IPS DF 6.9 (cell line): ENCODE measurements around the gene SUFU.
"Not testable (repeated sequence)": the region's sequence is repeated elsewhere in the genome, so short reads cannot be mapped to it uniquely, and the experiment has no call there.

Experiments used
- DNase-seq: peaks from one replicate; pipeline ENCODE4 v3.0.0-alpha.2; 2013; ENCODE audit warnings: low read depth, low spot score
- H3K27ac ChIP-seq: one replicate; pipeline ENCODE4 v1.5.1; 2013; ENCODE audit warnings: low read length, control low read depth
- H3K27me3 ChIP-seq: 2 replicates; pipeline ENCODE4 v1.6.1; 2013; ENCODE audit warnings: mild to moderate bottlenecking, low read length; ENCODE audit not compliant: control insufficient read depth, insufficient read depth
- H3K36me3 ChIP-seq: 2 replicates; pipeline ENCODE4 v1.6.1; 2013; ENCODE audit warnings: low read length; ENCODE audit not compliant: control insufficient read depth, insufficient read depth
- H3K4me1 ChIP-seq: 2 replicates; pipeline ENCODE4 v1.6.1; 2013; ENCODE audit warnings: low read length; ENCODE audit not compliant: control insufficient read depth, insufficient read depth
- H3K4me3 ChIP-seq: 2 replicates; pipeline ENCODE4 v1.5.1; 2013; ENCODE audit warnings: mild to moderate bottlenecking, low read length
- H3K9me3 ChIP-seq: 2 replicates; pipeline ENCODE4 v1.6.1; 2013; ENCODE audit warnings: low read length, inconsistent platforms; ENCODE audit not compliant: control insufficient read depth, insufficient read depth
- WGBS: extraction: QIAGEN DNeasy Blood & Tissue Kit; methylation state at CpG from one replicate; pipeline ENCODE4 v1.1.7; 2013; ENCODE audit warnings: mixed read lengths, missing lambda C conversion rate; ENCODE audit not compliant: insufficient read length, insufficient coverage; 5-methylcytosine and 5-hydroxymethylcytosine counted together

SUFU gene

DNA sequence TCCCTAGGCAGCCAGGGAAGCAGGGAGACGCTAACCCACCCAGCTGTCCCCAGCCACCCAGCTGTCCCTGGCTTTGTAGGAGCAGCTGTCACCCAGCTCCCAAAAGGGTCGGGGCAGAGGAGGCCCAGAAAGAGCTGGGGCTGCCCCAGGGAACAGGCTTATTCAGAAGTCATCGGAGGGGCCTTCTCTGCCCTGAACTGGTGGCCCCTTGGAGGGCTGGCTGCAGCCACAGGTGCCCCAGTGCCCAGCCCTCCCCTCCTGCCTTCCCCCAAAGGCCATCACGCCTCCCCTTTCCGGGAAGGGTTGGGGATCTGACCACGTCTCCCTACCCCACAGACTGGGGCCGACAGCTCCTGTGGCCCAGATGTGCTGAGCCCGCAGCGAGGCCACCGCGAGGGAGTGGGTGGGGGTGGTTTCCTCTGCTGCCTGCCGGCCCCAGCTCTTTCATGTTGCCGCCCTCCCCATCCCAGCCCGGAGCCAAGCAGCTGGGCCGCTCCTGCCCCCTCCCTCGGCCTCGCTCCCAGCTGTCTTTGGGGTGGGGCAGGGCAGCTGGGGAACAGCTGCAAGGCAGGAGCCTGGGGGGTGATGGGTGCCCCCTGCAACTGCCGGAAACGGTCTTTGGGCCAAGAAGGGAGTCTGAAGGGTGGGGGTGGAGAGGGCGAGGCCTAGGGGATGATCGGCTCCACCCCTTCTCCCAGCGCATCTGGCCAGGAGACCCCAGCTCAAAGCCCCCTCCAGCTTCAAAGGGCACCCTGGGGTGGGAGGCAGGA lies 157.3 kb downstream of the SUFU start:
- no peak for DNase-seq
- H3K36me3 ChIP-seq: no peaks in the 10 kb centered on the region; the same call in 1 of the 2 replicates
- H3K9me3 ChIP-seq: no peaks in the 10 kb centered on the region
- no peak overlapping the region for H3K27ac ChIP-seq
- peaks cover 9% of the 10 kb centered on the region for H3K4me1 ChIP-seq
- no peaks in the 10 kb centered on the region for H3K27me3 ChIP-seq
- WGBS: no CpG with 5 or more reads among the region's 22 CpGs
- no peak overlapping the region for H3K4me3 ChIP-seq

DNA sequence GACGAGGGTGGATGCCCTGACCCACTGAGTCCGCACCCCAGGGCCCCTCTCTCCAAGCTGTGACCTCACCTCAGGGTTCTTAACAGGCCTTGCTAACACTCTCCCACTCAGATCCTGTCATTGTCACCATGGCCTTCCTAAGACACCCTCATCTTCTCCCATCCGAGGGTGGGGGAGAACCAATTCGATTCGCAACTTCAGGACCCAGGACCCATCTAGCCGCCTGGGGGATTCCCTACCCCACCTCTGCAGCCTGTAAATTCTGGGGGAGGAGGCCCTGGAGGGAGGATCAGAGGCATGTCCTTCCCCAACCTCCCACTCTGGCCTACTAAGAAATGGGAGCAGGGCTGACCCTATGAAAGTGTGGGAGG lies 157.9 kb downstream of the SUFU start:
- Histone ChIP-seq H3K27me3 (no peaks in the 10 kb centered on the region), H3K4me3 (no peak overlapping the region), H3K4me1 (peaks cover 9% of the 10 kb centered on the region), H3K27ac (no peak overlapping the region), H3K36me3 (no peaks in the 10 kb centered on the region; the same call in 1 of the 2 replicates), H3K9me3 (no peaks in the 10 kb centered on the region)
- WGBS: no CpG with 5 or more reads among the region's 6 CpGs
- no peak for DNase-seq

DNA sequence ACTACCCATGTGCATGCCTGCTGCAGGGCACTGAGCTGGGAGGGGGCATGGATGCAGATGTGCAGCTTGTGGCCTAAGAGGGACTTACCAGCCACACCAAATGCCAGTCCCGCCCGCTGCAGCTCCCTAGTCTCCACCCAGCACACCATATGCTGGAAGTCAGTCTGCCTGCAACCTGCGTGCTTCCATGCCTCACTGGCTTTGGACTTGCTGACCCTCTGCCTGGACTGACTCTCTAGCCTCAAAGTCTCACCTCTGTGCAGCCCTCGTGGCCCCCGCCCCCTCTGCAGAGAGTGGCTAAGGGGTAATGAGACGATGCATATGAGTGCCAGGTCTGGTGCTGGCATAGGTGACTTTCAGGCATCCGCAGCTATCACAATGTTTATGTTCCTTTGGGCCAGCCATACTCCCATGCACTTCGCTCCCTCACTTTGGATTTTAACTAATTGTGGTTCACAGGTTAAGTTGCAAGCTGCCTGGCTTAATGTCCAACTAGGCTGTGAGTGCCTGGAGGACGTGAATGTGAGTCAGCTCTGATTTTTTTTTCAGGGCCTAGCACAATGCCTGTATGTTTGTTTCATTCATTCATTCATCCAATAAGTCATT lies 162.2 kb downstream of the SUFU start:
- DNase-seq: no peak
- H3K9me3 ChIP-seq: no peaks in the 10 kb centered on the region
- no peak overlapping the region for H3K27ac ChIP-seq
- no peaks in the 10 kb centered on the region for H3K27me3 ChIP-seq
- no peaks in the 10 kb centered on the region for H3K36me3 ChIP-seq
- WGBS: no CpG with 5 or more reads among the region's 9 CpGs
- H3K4me1 ChIP-seq: peaks cover 5% of the 10 kb centered on the region
- no peak overlapping the region for H3K4me3 ChIP-seq

DNA sequence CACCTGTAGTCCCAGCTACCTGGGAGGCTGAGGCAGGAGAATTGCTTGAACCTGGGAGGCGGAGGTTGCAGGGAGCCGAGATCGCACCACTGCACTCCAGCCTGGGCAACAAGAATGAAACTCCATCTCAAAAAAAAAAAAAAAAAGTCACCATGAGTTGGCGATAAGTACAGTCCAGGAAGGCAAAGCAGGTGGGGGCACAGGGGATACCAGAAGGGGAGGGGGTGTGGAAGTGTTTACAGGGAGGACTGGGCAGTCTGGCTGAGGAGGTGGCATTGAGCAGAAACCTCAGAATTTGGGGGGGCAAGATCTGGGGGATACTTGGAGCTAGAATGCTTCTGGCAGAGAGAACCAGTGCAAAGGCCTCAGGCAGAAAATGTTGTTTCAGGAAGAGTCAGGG lies 163.6 kb downstream of the SUFU start:
- not testable (repeated sequence) for H3K4me3 ChIP-seq, H3K27ac ChIP-seq, H3K4me1 ChIP-seq, H3K9me3 ChIP-seq, H3K36me3 ChIP-seq, DNase-seq, H3K27me3 ChIP-seq
- WGBS: no CpG with 5 or more reads among the region's 4 CpGs

DNA sequence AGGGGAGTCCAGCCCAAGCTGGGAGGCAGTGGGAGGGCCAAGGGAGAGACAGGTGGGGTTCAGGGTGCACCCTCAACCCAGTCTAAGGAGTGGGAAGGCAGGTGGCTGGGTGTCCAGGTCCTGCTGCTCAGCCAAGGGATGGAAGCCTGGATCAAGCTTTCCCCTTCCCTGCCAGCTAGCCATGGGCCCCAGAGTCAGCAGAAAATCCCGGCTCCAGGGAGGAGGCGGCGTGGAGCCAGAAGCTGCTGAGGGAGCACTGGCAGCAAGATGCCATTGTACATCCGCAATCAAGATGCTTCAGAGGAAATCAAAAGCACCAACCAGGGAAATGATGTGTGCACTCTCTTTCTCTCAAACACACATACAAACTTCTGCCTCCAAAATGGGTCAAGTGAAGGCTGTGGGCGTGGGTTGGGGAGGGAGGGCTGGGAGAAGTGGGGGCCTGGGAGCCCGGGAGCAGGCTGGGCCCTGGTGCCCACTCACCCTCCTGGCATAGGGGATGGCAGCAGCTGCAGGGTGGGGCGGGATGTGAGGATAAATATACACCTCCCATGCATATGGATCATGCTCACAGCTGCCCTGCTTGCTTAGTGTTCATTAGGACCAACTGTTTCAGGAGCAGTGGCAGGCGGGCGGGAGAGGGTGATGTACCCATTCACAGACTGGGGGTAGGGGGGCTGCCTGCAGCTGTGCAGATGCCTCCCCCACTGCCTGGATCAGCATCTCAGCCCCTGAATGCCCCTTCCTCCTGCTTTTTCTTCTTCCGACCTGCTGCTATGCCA lies 164.7 kb downstream of the SUFU start:
- Histone ChIP-seq H3K27ac (no peak overlapping the region), H3K27me3 (no peaks in the 10 kb centered on the region), H3K36me3 (no peaks in the 10 kb centered on the region), H3K9me3 (no peaks in the 10 kb centered on the region), H3K4me1 (no peaks in the 10 kb centered on the region), H3K4me3 (no peak overlapping the region)
- DNase-seq: no peak
- WGBS: no CpG with 5 or more reads among the region's 10 CpGs

DNA sequence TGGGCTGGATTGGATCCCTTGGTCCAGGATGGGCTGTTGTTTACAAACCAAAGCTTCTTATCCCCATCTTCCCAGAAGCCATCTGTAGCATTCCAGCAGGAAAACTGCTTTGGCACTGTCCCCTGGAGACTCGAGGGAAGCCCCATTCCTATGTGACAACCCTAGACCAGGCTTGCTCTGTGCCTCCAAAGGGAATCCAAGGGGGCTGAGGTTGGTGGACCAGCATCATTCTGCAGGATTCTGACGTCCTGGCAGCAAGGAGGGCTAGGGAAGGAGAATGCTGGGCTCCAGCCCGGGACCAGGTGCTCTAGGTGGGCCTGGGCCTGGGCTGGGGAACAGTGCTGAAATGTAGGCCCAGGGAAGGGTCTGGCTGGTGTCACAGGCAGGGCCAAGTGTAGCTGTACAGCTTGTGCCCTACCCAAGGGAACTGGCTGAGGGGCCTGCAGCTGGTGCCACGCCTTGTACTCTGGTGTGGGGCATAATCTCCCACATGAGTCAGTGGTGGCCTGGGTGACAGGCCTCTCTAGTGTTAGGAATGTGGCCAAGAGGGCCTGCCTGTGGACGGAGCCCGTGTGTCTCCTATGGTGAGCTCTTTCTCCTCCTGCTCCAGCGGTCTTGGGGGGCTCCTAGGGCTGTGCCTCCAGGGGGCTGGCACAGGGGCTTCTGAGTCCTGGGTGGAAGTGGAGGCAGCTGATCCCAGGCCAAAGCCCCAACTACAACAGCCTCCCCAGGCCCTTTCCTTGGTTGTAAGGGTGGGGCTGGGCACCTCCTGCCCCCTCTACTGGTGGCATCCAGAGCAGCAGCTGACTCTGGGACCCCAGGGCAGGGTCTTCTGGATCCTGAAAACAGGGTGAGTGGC lies 165.7 kb downstream of the SUFU start:
- Histone ChIP-seq H3K9me3 (no peaks in the 10 kb centered on the region), H3K27ac (no peak overlapping the region), H3K27me3 (no peaks in the 10 kb centered on the region), H3K4me1 (peaks cover 2% of the 10 kb centered on the region; the same call in 1 of the 2 replicates), H3K4me3 (no peak overlapping the region), H3K36me3 (no peaks in the 10 kb centered on the region)
- no peak for DNase-seq
- no CpG with 5 or more reads among the region's 7 CpGs for WGBS

DNA sequence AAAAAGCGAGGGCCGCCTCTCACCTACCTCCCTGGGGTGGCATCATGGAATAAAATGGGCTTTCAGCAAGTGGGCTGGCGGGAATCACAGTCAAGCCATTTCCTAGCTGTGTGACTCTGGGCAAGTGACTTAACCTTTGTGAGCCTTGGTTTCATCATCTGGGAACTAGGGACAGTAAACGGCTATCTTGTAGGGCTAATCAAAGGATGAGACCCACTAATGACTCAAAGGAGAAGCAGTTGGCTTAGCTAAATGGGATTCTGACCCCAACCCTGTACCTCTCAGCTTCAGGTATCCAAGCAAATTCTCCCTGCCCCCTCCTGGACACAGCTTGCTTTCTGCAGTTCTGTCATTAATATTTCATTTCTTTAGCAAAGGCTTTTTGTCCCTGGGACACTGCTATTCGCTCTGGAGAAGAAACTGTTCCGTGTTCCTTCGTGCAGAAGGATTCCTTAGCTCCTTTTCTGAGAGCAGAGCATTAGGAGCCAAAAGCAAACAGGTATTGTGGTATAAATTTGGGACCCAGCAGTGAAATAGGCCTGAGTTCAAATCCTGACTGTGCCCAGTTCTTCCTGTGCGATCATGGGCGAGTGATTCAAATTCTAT lies 166.4 kb downstream of the SUFU start:
- no peak overlapping the region for H3K27ac ChIP-seq
- no peaks in the 10 kb centered on the region for H3K9me3 ChIP-seq
- H3K27me3 ChIP-seq: no peaks in the 10 kb centered on the region
- H3K4me3 ChIP-seq: no peak overlapping the region
- DNase-seq: no peak
- no peaks in the 10 kb centered on the region for H3K36me3 ChIP-seq
- H3K4me1 ChIP-seq: peaks cover 3% of the 10 kb centered on the region
- no CpG with 5 or more reads among the region's 9 CpGs for WGBS

DNA sequence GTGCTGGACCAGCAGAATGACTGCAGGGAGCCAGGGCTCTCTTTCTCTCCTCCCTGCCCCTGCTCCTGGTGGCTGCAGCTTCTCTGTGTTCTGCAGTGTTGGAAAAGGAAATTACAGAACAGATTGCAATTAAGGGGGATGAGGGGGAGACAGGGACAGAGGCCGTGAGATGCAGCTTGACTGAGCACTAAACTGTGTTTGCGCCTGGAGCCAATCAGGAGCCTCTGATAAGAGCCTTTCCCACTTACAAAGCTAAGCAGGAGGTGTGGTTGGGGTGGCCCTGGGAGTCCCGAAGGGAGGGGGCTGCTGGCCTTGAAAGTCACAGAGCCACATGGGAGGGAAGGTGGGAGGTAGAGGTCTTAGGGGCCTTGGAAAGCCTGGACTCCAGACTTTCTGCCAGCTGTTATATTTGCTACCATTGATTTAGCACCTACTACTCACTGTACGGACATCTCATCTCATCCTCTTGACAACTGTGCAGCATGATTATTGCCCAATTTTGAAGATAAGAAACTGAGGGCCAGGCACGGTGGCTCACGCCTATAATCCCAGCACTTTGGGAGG lies 167.2 kb downstream of the SUFU start:
- Histone ChIP-seq H3K4me3 (no peak overlapping the region), H3K27me3 (no peaks in the 10 kb centered on the region), H3K36me3 (no peaks in the 10 kb centered on the region), H3K27ac (no peak overlapping the region), H3K9me3 (no peaks in the 10 kb centered on the region), H3K4me1 (peaks cover 7% of the 10 kb centered on the region)
- WGBS: no CpG with 5 or more reads among the region's 6 CpGs
- no peak for DNase-seq

DNA sequence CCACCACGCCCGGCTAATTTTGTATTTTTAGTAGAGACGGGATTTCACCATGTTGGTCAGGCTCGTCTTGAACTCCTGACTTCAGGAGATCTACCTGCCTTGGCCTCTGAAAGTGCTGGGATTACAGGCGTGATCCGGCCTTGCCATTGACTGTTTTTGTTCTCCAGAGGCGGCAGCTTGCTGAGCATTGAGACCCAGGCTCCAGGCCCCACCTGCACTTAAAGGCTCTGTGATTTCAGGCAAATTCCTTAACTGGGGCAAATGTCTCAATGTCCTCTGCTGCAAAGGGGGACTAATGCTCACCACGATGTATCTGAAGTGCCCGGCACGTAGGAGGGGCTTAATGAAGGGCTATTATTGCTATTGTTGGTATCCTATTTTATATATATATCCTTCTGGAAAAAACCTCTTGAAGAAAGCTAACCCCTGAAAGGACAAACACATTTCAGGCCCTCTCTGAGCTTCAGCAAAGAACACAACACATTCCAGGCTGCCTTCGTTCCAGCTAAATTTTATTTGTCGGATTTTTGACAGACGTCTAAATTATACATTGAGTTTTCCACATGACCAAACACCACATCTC lies 169.6 kb downstream of the SUFU start:
- H3K27me3 ChIP-seq: no peaks in the 10 kb centered on the region
- H3K9me3 ChIP-seq: no peaks in the 10 kb centered on the region
- H3K36me3 ChIP-seq: no peaks in the 10 kb centered on the region
- no peak overlapping the region for H3K4me3 ChIP-seq
- no peak overlapping the region for H3K27ac ChIP-seq
- no peak for DNase-seq
- H3K4me1 ChIP-seq: peaks cover 10% of the 10 kb centered on the region
- no CpG with 5 or more reads among the region's 13 CpGs for WGBS
